H1 (cell line): Measurements from ENCODE around the gene ILF3. TPM values are rescaled to one million over a fixed set of nuclear protein-coding genes. Genes with fewer than 3 reads are reported as not detected.

Experiments used
- CEBPB ChIP-seq: IDR thresholded peaks from 2 replicates; pipeline ENCODE4 v1.6.1; 2012; ENCODE audit warnings: low read depth, low read length
- CHD7 ChIP-seq: fragments of 300-600 bp; sonication (generic); IDR thresholded peaks from 2 replicates; pipeline ENCODE4 v1.7.1; 2012; ENCODE audit warnings: low read length, moderate library complexity, mild to moderate bottlenecking, inconsistent platforms; ENCODE audit not compliant: insufficient replicate concordance
- GABPA ChIP-seq: IDR thresholded peaks from 2 replicates; pipeline ENCODE4 v1.6.1; 2011; ENCODE audit warnings: mild to moderate bottlenecking, low read length, moderate library complexity, borderline replicate concordance; ENCODE audit not compliant: insufficient read depth
- SP4 ChIP-seq: IDR thresholded peaks from 2 replicates; pipeline ENCODE4 v1.6.1; 2012; ENCODE audit warnings: low read length, inconsistent platforms
- TAF1 ChIP-seq: IDR thresholded peaks from 2 replicates; pipeline ENCODE4 v1.6.1; 2011; ENCODE audit warnings: mild to moderate bottlenecking, low read depth, low read length
- ZNF274 ChIP-seq: IDR thresholded peaks from 2 replicates; pipeline ENCODE4 v1.7.0; 2012; ENCODE audit warnings: low read length, borderline replicate concordance; ENCODE audit errors: extremely low read depth
- polyA plus RNA-seq, 7 experiments: library from polyadenylated mRNA; depleted of rRNA in 3 of 7; stranded (reverse) in 5 of 7; unstranded in 2 of 7; fragments of >200 nt in 5 of 7; fragments of 200-250 nt in 2 of 7; gene quantifications; 1 replicate in 5 of 7; 2 replicates in 1 of 7; 4 replicates in 1 of 7; pipeline versions ENCODE4 v1.2.1 to v1.2.3, GENCODE V29; 2011 to 2013; ENCODE audit warnings: missing spikeins in 2 of 7, mixed read lengths in 2 of 7
- total RNA-seq: library from RNA; stranded (reverse); fragmentation: NEBNext Ultra II Directional; extraction: Animal tissue kit (Norgen Biotek cat#: 25700); gene quantifications from 2 replicates; pipeline ENCODE4 v1.2.1, GENCODE V29; 2021

ILF3 gene
- total and polyA plus RNA-seq, 2 of the 8 experiments (the other 6 are each of a cell fraction or from before 2014, with no cell fraction given), result 291 to 695 TPM

GRCh38 chr19:10634963-10635362 is 19.2 kb upstream of the ILF3 start (continued):
- TF ChIP-seq CHD7 (no peak), GABPA (no peak), CEBPB (no peak), ZNF274 (no peak), SP4 (no peak), TAF1 (no peak)
